H1 (cell line): Measurements from ENCODE around the gene SMARCC1. TPM values are rescaled to one million over a fixed set of nuclear protein-coding genes. Genes with fewer than 3 reads are reported as not detected.

Source experiments
- CTCF ChIA-PET: fragments of 300-600 bp; sonication (Branson Sonifier 250); formaldehyde crosslinking; loops from one replicate; lab custom pipeline; 2021; ENCODE audit not compliant: partially characterized antibody; lab: Charles Lee
- POLR2A ChIA-PET: fragments of 300-600 bp; sonication (Branson Sonifier 250); formaldehyde crosslinking; loops from one replicate; lab custom pipeline; 2021; ENCODE audit warnings: inconsistent platforms; ENCODE audit not compliant: partially characterized antibody; lab: Charles Lee
- DNase-seq, 2 experiments: peaks; one replicate each; pipeline versions ENCODE4 v3.0.0 to v3.0.0-alpha.2; 2010 to 2022; ENCODE audit warnings: low spot score in 2 of 2, low read depth in 1 of 2, mixed read lengths in 1 of 2
- FAIRE-seq: peaks from 2 replicates; lab custom pipeline; 2011; peaks lifted over from hg19 to GRCh38; lab: Jason Lieb, UNC
- H2AFZ ChIP-seq: 2 replicates; pipeline ENCODE4 v1.8.1; 2012; ENCODE audit warnings: low read length, inconsistent platforms
- H2AK5ac ChIP-seq: 2 replicates; pipeline ENCODE4 v1.6.1; 2013; ENCODE audit warnings: low read depth, low read length
- H2BK120ac ChIP-seq: replicated peaks from 2 replicates; pipeline ENCODE3; 2013; ENCODE audit warnings: low read depth, low read length, inconsistent platforms
- H2BK12ac ChIP-seq: 2 replicates; pipeline ENCODE4 v1.6.1; 2013; ENCODE audit warnings: low read depth, low read length
- H2BK15ac ChIP-seq: 2 replicates; pipeline ENCODE4 v1.6.1; 2013; ENCODE audit warnings: low read length
- H2BK20ac ChIP-seq: 2 replicates; pipeline ENCODE4 v1.6.1; 2013; ENCODE audit warnings: low read length
- H2BK5ac ChIP-seq: 2 replicates; pipeline ENCODE4 v1.6.1; 2013; ENCODE audit warnings: low read depth, low read length
- H3K14ac ChIP-seq: 2 replicates; pipeline ENCODE4 v1.6.1; 2013; ENCODE audit warnings: inconsistent platforms; ENCODE audit not compliant: insufficient read length
- H3K18ac ChIP-seq: 2 replicates; pipeline ENCODE4 v1.6.1; 2013; ENCODE audit warnings: low read length; ENCODE audit errors: extremely low read depth
- H3K23ac ChIP-seq: 2 replicates; pipeline ENCODE4 v1.6.1; 2013; ENCODE audit warnings: inconsistent platforms; ENCODE audit not compliant: insufficient read length
- H3K23me2 ChIP-seq: 2 replicates; pipeline ENCODE4 v1.6.1; 2013; ENCODE audit warnings: low read depth, low read length
- H3K27ac ChIP-seq: 2 replicates; pipeline ENCODE4 v1.6.1; 2011; ENCODE audit warnings: low read depth, low read length, inconsistent platforms
- H3K27me3 ChIP-seq, 4 experiments: replicated peaks in 1 of 4; 1 replicate in 1 of 4; 2 replicates in 3 of 4; pipeline versions ENCODE4 v1.6.1 to v1.8.1; 2011 to 2013; ENCODE audit warnings: low read length in 3 of 4, mild to moderate bottlenecking in 3 of 4, inconsistent platforms in 2 of 4, mixed read lengths in 2 of 4, moderate library complexity in 1 of 4; ENCODE audit not compliant: control insufficient read depth in 3 of 4, insufficient read depth in 3 of 4; ENCODE audit errors: extremely low read depth in 1 of 4
- H3K36me3 ChIP-seq, 4 experiments: 2 replicates each; pipeline versions ENCODE4 v1.6.1 to v1.8.1; 2011 to 2013; ENCODE audit warnings: mild to moderate bottlenecking in 4 of 4, low read length in 3 of 4, moderate library complexity in 2 of 4, control low read depth in 1 of 4, inconsistent platforms in 1 of 4; ENCODE audit not compliant: insufficient read depth in 4 of 4, control insufficient read depth in 2 of 4
- H3K4ac ChIP-seq: replicated peaks from 2 replicates; pipeline ENCODE3; 2013; ENCODE audit warnings: low read length, low read depth, mixed read lengths, inconsistent platforms; ENCODE audit not compliant: insufficient read length
- H3K4me1 ChIP-seq, 4 experiments: replicated peaks in 1 of 4; 1 replicate in 1 of 4; 2 replicates in 3 of 4; pipeline versions ENCODE4 v1.6.1 to v1.8.1; 2011 to 2013; ENCODE audit warnings: low read length in 3 of 4, inconsistent platforms in 2 of 4, mixed read lengths in 1 of 4; ENCODE audit not compliant: insufficient read depth in 4 of 4, control insufficient read depth in 3 of 4
- H3K4me2 ChIP-seq, 2 experiments: 2 replicates each; pipeline versions ENCODE4 v1.6.1 to v1.8.1; 2011 to 2013; ENCODE audit warnings: low read depth in 2 of 2, low read length in 2 of 2, control low read depth in 1 of 2, inconsistent platforms in 1 of 2, mild to moderate bottlenecking in 1 of 2; ENCODE audit not compliant: insufficient read depth in 1 of 2
- H3K4me3 ChIP-seq, 4 experiments: fragments of 200-600, 300-600 bp in 1 of 4; sonication (generic), shearing (Covaris generic), sonication (Bioruptor Twin) in 1 of 4; 2 replicates each; pipeline versions ENCODE4 v1.5.1 to v1.8.1; 2011 to 2016; ENCODE audit warnings: low read length in 4 of 4, low read depth in 3 of 4, control low read depth in 2 of 4, inconsistent platforms in 2 of 4, mild to moderate bottlenecking in 2 of 4, mixed read lengths in 1 of 4, moderate library complexity in 1 of 4; ENCODE audit not compliant: insufficient read depth in 2 of 4; ENCODE audit errors: extremely low read depth in 1 of 4
- H3K56ac ChIP-seq: replicated peaks from 2 replicates; pipeline ENCODE3; 2013; ENCODE audit warnings: low read depth, mild to moderate bottlenecking, mixed read lengths, low read length, inconsistent platforms; ENCODE audit not compliant: insufficient read length
- H3K79me1 ChIP-seq: 2 replicates; pipeline ENCODE4 v1.6.1; 2013; ENCODE audit warnings: low read depth, low read length, control low read depth
- H3K79me2 ChIP-seq, 2 experiments: 2 replicates each; pipeline versions ENCODE4 v1.6.1 to v1.8.1; 2012 to 2013; ENCODE audit warnings: low read length in 2 of 2, mild to moderate bottlenecking in 2 of 2, inconsistent platforms in 1 of 2; ENCODE audit not compliant: insufficient read depth in 2 of 2, control insufficient read depth in 1 of 2
- H3K9ac ChIP-seq, 4 experiments: replicated peaks in 1 of 4; 1 replicate in 1 of 4; 2 replicates in 3 of 4; pipeline versions ENCODE4 v1.6.1 to v1.8.1; 2011 to 2013; ENCODE audit warnings: low read depth in 3 of 4, low read length in 3 of 4, control low read depth in 2 of 4, mild to moderate bottlenecking in 2 of 4, moderate library complexity in 2 of 4, inconsistent platforms in 1 of 4; ENCODE audit errors: extremely low read depth in 1 of 4
- H3K9me3 ChIP-seq, 2 experiments: 2 replicates each; pipeline versions ENCODE4 v1.6.1 to v1.8.1; 2012 to 2013; ENCODE audit warnings: mild to moderate bottlenecking in 2 of 2, moderate library complexity in 2 of 2, control low read depth in 1 of 2, inconsistent platforms in 1 of 2, low read depth in 1 of 2, low read length in 1 of 2, mixed read lengths in 1 of 2; ENCODE audit not compliant: insufficient read depth in 2 of 2
- H4K20me1 ChIP-seq, 2 experiments: replicated peaks in 1 of 2; 2 replicates each; pipeline versions ENCODE3 to v1.8.1; 2011 to 2013; ENCODE audit warnings: inconsistent platforms in 2 of 2, low read length in 2 of 2, mild to moderate bottlenecking in 1 of 2; ENCODE audit not compliant: insufficient read depth in 2 of 2, control insufficient read depth in 1 of 2
- H4K5ac ChIP-seq: 2 replicates; pipeline ENCODE4 v1.6.1; 2013; ENCODE audit warnings: low read length, low read depth, mixed read lengths, inconsistent platforms; ENCODE audit not compliant: insufficient read length
- H4K8ac ChIP-seq: 2 replicates; pipeline ENCODE4 v1.8.0; 2013; ENCODE audit warnings: mild to moderate bottlenecking, moderate library complexity, low read length, inconsistent platforms; ENCODE audit not compliant: insufficient read depth; ENCODE audit errors: extremely low read depth
- H4K91ac ChIP-seq: replicated peaks from 2 replicates; pipeline ENCODE3; 2013; ENCODE audit warnings: low read length, mixed read lengths, inconsistent platforms; ENCODE audit not compliant: insufficient read length
- ASH2L ChIP-seq: fragments of 200-600, 300-600 bp; sonication (generic); IDR thresholded peaks from one replicate; pipeline ENCODE4 v1.7.1; 2017; ENCODE audit warnings: low read length
- BCL11A ChIP-seq, 2 experiments: IDR thresholded peaks; one replicate each; pipeline ENCODE4 v1.6.1; 2011; ENCODE audit warnings: low read depth in 2 of 2, low read length in 2 of 2, mild to moderate bottlenecking in 2 of 2
- CREB1 ChIP-seq: IDR thresholded peaks from 2 replicates; pipeline ENCODE4 v1.6.1; 2012; ENCODE audit warnings: inconsistent platforms
- EGR1 ChIP-seq: IDR thresholded peaks from 2 replicates; pipeline ENCODE4 v1.6.1; 2011; ENCODE audit warnings: low read depth, low read length, borderline replicate concordance
- FOSL1 ChIP-seq: IDR thresholded peaks from 2 replicates; pipeline ENCODE4 v1.6.1; 2011; ENCODE audit warnings: mild to moderate bottlenecking, low read depth, low read length, moderate library complexity; ENCODE audit not compliant: insufficient read depth
- HDAC2 ChIP-seq, 2 experiments: fragments of 300-600 bp in 1 of 2; sonication (generic) in 1 of 2; IDR thresholded peaks; 2 replicates each; pipeline ENCODE4 v1.6.1; 2011 to 2012; ENCODE audit warnings: low read depth in 2 of 2, low read length in 2 of 2, mild to moderate bottlenecking in 2 of 2, moderate library complexity in 2 of 2, borderline replicate concordance in 1 of 2, inconsistent platforms in 1 of 2
- JUND ChIP-seq: IDR thresholded peaks from 2 replicates; pipeline ENCODE4 v1.6.1; 2011; ENCODE audit warnings: mild to moderate bottlenecking, improper control_type of control experiment, low read length
- KDM5A ChIP-seq: fragments of 200-600 bp; IDR thresholded peaks from 2 replicates; pipeline ENCODE4 v1.7.1; 2012; ENCODE audit warnings: mild to moderate bottlenecking, low read length, inconsistent platforms, mixed read lengths
- NANOG ChIP-seq: IDR thresholded peaks from 2 replicates; pipeline ENCODE4 v1.6.1; 2011; ENCODE audit warnings: low read length, low read depth, mild to moderate bottlenecking, inconsistent platforms; ENCODE audit not compliant: insufficient read depth, poor library complexity, severe bottlenecking
- RNF2 ChIP-seq: fragments of 200-900, 300-1000 bp; sonication (generic); IDR thresholded peaks from 2 replicates; pipeline ENCODE4 v1.7.1; 2016; ENCODE audit warnings: borderline replicate concordance, low read depth, mild to moderate bottlenecking, antibody characterized with exemption, low read length; ENCODE audit not compliant: poor library complexity, severe bottlenecking; ENCODE audit errors: missing control alignments
- SAP30 ChIP-seq: fragments of 300-600 bp; sonication (generic); IDR thresholded peaks from 2 replicates; pipeline ENCODE4 v1.7.1; 2012; ENCODE audit warnings: low read length, moderate library complexity, mild to moderate bottlenecking, inconsistent platforms; ENCODE audit not compliant: insufficient read depth, insufficient replicate concordance
- SIRT6 ChIP-seq: IDR thresholded peaks from one replicate; pipeline ENCODE4 v1.7.1; 2012; ENCODE audit warnings: low read length, inconsistent platforms
- TAF1 ChIP-seq: IDR thresholded peaks from 2 replicates; pipeline ENCODE4 v1.6.1; 2011; ENCODE audit warnings: mild to moderate bottlenecking, low read depth, low read length
- WGBS, 2 experiments: shearing (Covaris generic) in 1 of 2; methylation state at CpG; one replicate each; pipeline versions ENCODE4 v1.1.6 to v1.1.7; 2013 to 2015; ENCODE audit warnings: low lambda C conversion rate in 2 of 2, mixed read lengths in 2 of 2, inconsistent platforms in 1 of 2, low coverage in 1 of 2, missing lambda C conversion rate in 1 of 2; ENCODE audit not compliant: insufficient replicate concordance in 2 of 2, insufficient coverage in 1 of 2, insufficient read length in 1 of 2; ENCODE audit errors: extremely low coverage in 1 of 2, missing lambda C conversion rate in 1 of 2; 5-methylcytosine and 5-hydroxymethylcytosine counted together
- polyA plus RNA-seq, 7 experiments: library from polyadenylated mRNA; depleted of rRNA in 3 of 7; stranded (reverse) in 5 of 7; unstranded in 2 of 7; fragments of >200 nt in 5 of 7; fragments of 200-250 nt in 2 of 7; gene quantifications; 1 replicate in 5 of 7; 2 replicates in 1 of 7; 4 replicates in 1 of 7; pipeline versions ENCODE4 v1.2.1 to v1.2.3, GENCODE V29; 2011 to 2013; ENCODE audit warnings: missing spikeins in 2 of 7, mixed read lengths in 2 of 7
- total RNA-seq: library from RNA; stranded (reverse); fragmentation: NEBNext Ultra II Directional; extraction: Animal tissue kit (Norgen Biotek cat#: 25700); gene quantifications from 2 replicates; pipeline ENCODE4 v1.2.1, GENCODE V29; 2021

SMARCC1 gene
- total and polyA plus RNA-seq, 2 of the 8 experiments (the other 6 are each of a cell fraction or from before 2014, with no cell fraction given): 64.1 to 335 TPM

GRCh38 chr3:47669026-47669749, 112.5 kb downstream of the SMARCC1 start:
- POLR2A ChIA-PET: no interaction called here
- TF ChIP-seq JUND (no peak), ASH2L (no peak), BCL11A (IDR thresholded peaks at IDR 0.05; ENCODE audit: low read depth in 2 of 2, low read length in 2 of 2) (no peak), NANOG (no peak), TAF1 (no peak), KDM5A (no peak), EGR1 (no peak), SAP30 (no peak), SIRT6 (no peak), RNF2 (no peak), HDAC2 (IDR thresholded peaks at IDR 0.05; ENCODE audit: borderline replicate concordance in 1 of 2, low read depth in 2 of 2, low read length in 2 of 2) (no peak), CREB1 (no peak), FOSL1 (no peak)

More at GRCh38 chr3:47669026-47669749, 112.5 kb downstream of the SMARCC1 start:
- no peak overlapping the region for H2AFZ ChIP-seq
- no peaks in the 10 kb centered on the region for H3K79me2 ChIP-seq
- H3K23ac ChIP-seq: no peak overlapping the region
- H2AK5ac ChIP-seq: no peak overlapping the region
- no peak overlapping the region for H2BK15ac ChIP-seq
- H3K23me2 ChIP-seq: no peaks in the 10 kb centered on the region
- 95% methylated on average over 3 of the region's 3 CpGs; no CpG with 5 or more reads in 1 of the 2 experiments for WGBS, 2 experiments
- H2BK20ac ChIP-seq: no peak overlapping the region
- H3K56ac ChIP-seq: no peak overlapping the region
- H3K4ac ChIP-seq: no peak overlapping the region
- H3K14ac ChIP-seq: no peak overlapping the region
- H3K18ac ChIP-seq: no peak overlapping the region
- H3K4me2 ChIP-seq: no peak overlapping the region
- no peak overlapping the region for H3K4me3 ChIP-seq
- DNase-seq (no peak), FAIRE-seq (no peak)
- H3K4me1 ChIP-seq: no peaks in the 10 kb centered on the region
- H3K79me1 ChIP-seq: no peaks in the 10 kb centered on the region
- no peak overlapping the region for H3K27ac ChIP-seq
- no peak overlapping the region for H4K5ac ChIP-seq
- H3K9me3 ChIP-seq: no peaks in the 10 kb centered on the region
- no peak overlapping the region for H4K91ac ChIP-seq
- no peak overlapping the region for H2BK5ac ChIP-seq
- H4K8ac ChIP-seq: no peak overlapping the region
- peaks cover 4 to 83% (median 35%) of the 10 kb centered on the region in 4 experiments; a peak in 7 of 8 replicates for H3K36me3 ChIP-seq
- H2BK12ac ChIP-seq: no peak overlapping the region
- peaks cover 0 to 2% of the 10 kb centered on the region in 2 experiments for H4K20me1 ChIP-seq
- no peaks in the 10 kb centered on the region for H3K27me3 ChIP-seq
- H3K9ac ChIP-seq: no peak overlapping the region
- CTCF ChIA-PET: no interaction called here
- no peak overlapping the region for H2BK120ac ChIP-seq
